ENCODE results near the gene SLC1A3.

- TF ChIP-seq EZH2phosphoT487 (IDR thresholded peaks at IDR 0.05; ENCODE audit: low read depth) (no peak), CTCF (IDR thresholded peaks at IDR 0.05; ENCODE audit: low read depth, low read length) (no peak)
Observed at GRCh38 chr5:36584009-36584875, 22.2 kb upstream of the SLC1A3 start.

All from OCI-LY3 (cell line).